ENCODE data around the gene TLE2.

TLE2 gene

DNA sequence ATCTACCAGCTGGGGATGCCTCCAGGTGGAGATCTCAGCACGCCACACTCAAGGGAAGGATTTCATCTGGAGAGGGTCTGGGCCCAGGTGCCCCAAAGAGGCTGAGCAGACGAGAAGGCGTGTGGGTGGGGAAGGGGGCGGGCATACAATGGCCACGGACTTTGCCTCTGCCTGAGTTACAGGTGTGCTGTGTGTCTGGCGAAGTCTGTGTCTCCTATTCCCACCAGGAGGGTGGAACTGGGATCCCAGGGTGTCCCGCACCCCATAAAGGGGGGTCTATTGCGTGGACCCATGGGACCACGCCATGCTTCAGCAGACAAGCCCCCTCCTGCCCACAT lies 3.6 kb downstream of the TLE2 start:
- Histone ChIP-seq H3K9me3 (ENCODE audit: insufficient read depth, low read length) (no peaks in the 10 kb centered on the region), H2AFZ (ENCODE audit: low read depth, low read length) (no peak overlapping the region), H3K27ac (ENCODE audit: low read length) (no peak overlapping the region), H3K4me3 (ENCODE audit: low read length) (no peak overlapping the region), H3K9ac (ENCODE audit: low read length) (no peak overlapping the region), H3K4me1 (ENCODE audit: low read length) (no peaks in the 10 kb centered on the region), H3K27me3 (ENCODE audit: low read depth, low read length) (peaks cover 54% of the 10 kb centered on the region), H3K79me2 (ENCODE audit: low read length) (no peaks in the 10 kb centered on the region), H3K36me3 (replicated peaks; ENCODE audit: low read depth, low read length) (no peaks in the 10 kb centered on the region), H3K4me2 (ENCODE audit: low read length) (no peak overlapping the region), H4K20me1 (ENCODE audit: insufficient read depth, low read length) (no peaks in the 10 kb centered on the region)
- TF ChIP-seq, protein P1, sequence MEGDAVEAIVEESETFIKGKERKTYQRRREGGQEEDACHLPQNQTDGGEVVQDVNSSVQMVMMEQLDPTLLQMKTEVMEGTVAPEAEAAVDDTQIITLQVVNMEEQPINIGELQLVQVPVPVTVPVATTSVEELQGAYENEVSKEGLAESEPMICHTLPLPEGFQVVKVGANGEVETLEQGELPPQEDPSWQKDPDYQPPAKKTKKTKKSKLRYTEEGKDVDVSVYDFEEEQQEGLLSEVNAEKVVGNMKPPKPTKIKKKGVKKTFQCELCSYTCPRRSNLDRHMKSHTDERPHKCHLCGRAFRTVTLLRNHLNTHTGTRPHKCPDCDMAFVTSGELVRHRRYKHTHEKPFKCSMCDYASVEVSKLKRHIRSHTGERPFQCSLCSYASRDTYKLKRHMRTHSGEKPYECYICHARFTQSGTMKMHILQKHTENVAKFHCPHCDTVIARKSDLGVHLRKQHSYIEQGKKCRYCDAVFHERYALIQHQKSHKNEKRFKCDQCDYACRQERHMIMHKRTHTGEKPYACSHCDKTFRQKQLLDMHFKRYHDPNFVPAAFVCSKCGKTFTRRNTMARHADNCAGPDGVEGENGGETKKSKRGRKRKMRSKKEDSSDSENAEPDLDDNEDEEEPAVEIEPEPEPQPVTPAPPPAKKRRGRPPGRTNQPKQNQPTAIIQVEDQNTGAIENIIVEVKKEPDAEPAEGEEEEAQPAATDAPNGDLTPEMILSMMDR (IDR thresholded peaks at IDR 0.05; ENCODE audit: low read depth, low read length): no peak
- TF ChIP-seq EZH2phosphoT487 (IDR thresholded peaks at IDR 0.05; ENCODE audit: low read depth): no peak

DNA sequence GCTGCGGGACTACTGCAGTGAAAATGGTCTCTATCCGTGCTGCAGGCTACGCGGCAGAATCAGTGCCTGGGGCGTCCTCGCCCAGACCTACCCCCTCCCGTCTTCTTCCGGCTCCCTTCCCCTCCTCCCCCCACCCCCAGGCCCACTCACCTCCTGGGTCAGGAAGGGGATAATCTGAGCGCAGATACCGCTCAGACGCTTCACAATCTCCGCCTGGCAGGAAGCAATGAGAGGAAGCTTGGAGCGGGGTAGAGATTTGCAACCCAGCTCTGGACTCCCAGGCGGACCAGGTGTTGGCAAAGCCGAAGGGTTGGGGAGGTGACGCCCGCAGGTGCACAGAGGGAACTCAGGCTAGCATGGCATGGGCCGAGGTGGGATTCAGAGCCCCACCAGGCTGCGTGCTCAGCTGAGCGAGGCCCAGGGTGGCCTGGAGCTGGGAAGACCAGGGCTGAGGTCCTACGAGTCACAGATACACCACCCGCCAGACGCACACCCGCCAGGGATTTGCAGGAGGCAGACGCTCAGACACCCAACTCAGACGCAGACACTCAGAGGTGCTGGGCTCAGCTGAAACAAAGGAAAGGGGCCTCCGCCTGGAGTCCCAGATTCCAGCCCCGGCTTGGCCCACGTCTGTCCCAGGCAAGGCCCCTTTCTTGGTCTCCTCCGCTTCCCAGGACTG lies 4.1 kb downstream of the TLE2 start:
- Histone ChIP-seq H3K36me3 (replicated peaks; ENCODE audit: low read depth, low read length) (no peaks in the 10 kb centered on the region), H3K9ac (ENCODE audit: low read length) (no peak overlapping the region), H3K4me1 (ENCODE audit: low read length) (no peaks in the 10 kb centered on the region), H4K20me1 (ENCODE audit: insufficient read depth, low read length) (no peaks in the 10 kb centered on the region), H2AFZ (ENCODE audit: low read depth, low read length) (no peak overlapping the region), H3K27ac (ENCODE audit: low read length) (no peak overlapping the region), H3K9me3 (ENCODE audit: insufficient read depth, low read length) (no peaks in the 10 kb centered on the region), H3K4me2 (ENCODE audit: low read length) (no peak overlapping the region), H3K4me3 (ENCODE audit: low read length) (no peak overlapping the region), H3K27me3 (ENCODE audit: low read depth, low read length) (peaks cover 49% of the 10 kb centered on the region), H3K79me2 (ENCODE audit: low read length) (no peaks in the 10 kb centered on the region)
- TF ChIP-seq, protein P1 (IDR thresholded peaks at IDR 0.05; ENCODE audit: low read depth, low read length): no peak
- no peak for TF ChIP-seq EZH2phosphoT487 (IDR thresholded peaks at IDR 0.05; ENCODE audit: low read depth)

DNA sequence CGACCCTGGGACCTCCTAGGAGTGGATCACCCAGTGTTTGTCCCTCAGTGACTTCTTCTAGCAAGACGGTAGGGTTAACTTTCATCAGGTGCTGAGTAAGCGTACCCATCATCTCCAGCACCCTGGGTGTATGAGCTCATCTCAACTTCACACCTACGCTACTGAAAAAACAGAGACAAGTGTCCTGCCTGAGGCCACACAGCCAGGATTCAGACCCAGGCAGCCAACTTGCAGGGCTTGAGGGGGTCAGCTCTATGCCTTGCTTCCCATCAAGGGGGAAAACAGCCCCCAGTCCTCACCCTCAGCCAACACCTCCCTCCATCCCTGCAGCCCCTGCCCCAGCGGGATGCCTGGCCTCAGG lies 4.6 kb downstream of the TLE2 start:
- no peaks in the 10 kb centered on the region for H3K79me2 ChIP-seq (ENCODE audit: low read length)
- H3K4me1 ChIP-seq (ENCODE audit: low read length): no peaks in the 10 kb centered on the region
- no peak overlapping the region for H3K9ac ChIP-seq (ENCODE audit: low read length)
- no peaks in the 10 kb centered on the region for H4K20me1 ChIP-seq (ENCODE audit: insufficient read depth, low read length)
- H3K4me2 ChIP-seq (ENCODE audit: low read length): no peak overlapping the region
- H3K27me3 ChIP-seq (ENCODE audit: low read depth, low read length): peaks cover 44% of the 10 kb centered on the region
- no peaks in the 10 kb centered on the region for H3K9me3 ChIP-seq (ENCODE audit: insufficient read depth, low read length)
- H2AFZ ChIP-seq (ENCODE audit: low read depth, low read length): no peak overlapping the region
- no peak overlapping the region for H3K27ac ChIP-seq (ENCODE audit: low read length)
- no peak overlapping the region for H3K4me3 ChIP-seq (ENCODE audit: low read length)
- TF ChIP-seq, protein P1 (IDR thresholded peaks at IDR 0.05; ENCODE audit: low read depth, low read length): no peak
- TF ChIP-seq EZH2phosphoT487 (IDR thresholded peaks at IDR 0.05; ENCODE audit: low read depth): no peak
- no peaks in the 10 kb centered on the region for H3K36me3 ChIP-seq (replicated peaks; ENCODE audit: low read depth, low read length)

DNA sequence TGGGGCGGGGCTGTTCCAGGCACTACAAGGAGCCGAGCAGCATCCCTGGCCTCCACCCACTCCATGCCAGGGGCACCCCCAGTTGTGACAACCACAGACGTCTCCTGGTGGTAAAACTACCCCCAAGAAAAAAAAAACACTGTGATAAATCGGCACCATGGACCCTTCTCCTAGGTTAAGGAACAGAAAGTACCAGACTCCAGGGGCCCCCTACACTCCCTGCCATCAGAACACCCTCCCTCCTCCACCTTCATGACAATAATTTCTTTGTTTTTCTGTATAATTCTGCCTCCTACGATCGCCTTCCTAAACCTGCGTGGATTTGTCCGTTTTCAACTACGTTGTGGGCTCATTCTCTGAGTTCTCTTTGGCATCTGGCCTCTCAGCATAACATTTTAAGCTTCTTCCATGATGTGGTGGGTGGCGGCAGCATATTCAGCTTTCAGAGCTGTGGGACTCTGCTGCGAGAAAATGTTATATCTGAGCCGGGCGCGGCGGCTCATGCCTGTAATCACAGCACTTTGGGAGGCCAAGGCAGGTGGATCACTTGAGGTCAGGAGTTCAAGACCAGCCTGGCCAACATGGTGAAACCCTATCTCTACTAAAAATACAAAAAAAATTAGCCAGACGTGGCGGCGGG lies 8.6 kb downstream of the TLE2 start:
- Histone ChIP-seq H3K27me3 (ENCODE audit: low read depth, low read length) (peaks cover 13% of the 10 kb centered on the region), H3K4me3 (ENCODE audit: low read length) (no peak overlapping the region), H3K4me1 (ENCODE audit: low read length) (no peaks in the 10 kb centered on the region), H3K79me2 (ENCODE audit: low read length) (no peaks in the 10 kb centered on the region), H3K36me3 (replicated peaks; ENCODE audit: low read depth, low read length) (no peaks in the 10 kb centered on the region), H3K9ac (ENCODE audit: low read length) (no peak overlapping the region), H2AFZ (ENCODE audit: low read depth, low read length) (no peak overlapping the region), H3K4me2 (ENCODE audit: low read length) (no peak overlapping the region), H3K9me3 (ENCODE audit: insufficient read depth, low read length) (no peaks in the 10 kb centered on the region), H4K20me1 (ENCODE audit: insufficient read depth, low read length) (no peaks in the 10 kb centered on the region), H3K27ac (ENCODE audit: low read length) (no peak overlapping the region)
- TF ChIP-seq, protein P1 (IDR thresholded peaks at IDR 0.05; ENCODE audit: low read depth, low read length): no peak
- no peak for TF ChIP-seq EZH2phosphoT487 (IDR thresholded peaks at IDR 0.05; ENCODE audit: low read depth)

Measured in OCI-LY3 (cell line).